HCT116 (cell line): ENCODE measurements around the gene SOBP. TPM values are rescaled to one million over a fixed set of nuclear protein-coding genes. Genes with fewer than 3 reads are reported as not detected.

ENCODE experiments used
- ATAC-seq: fragments of 200-7000 bp; cut with Tn5 transposase; 2 replicates; pipeline ENCODE4 v1.9.1; 2020; ENCODE audit warnings: mild to moderate bottlenecking, moderate library complexity
- BruUV-seq: library from RNA; stranded (reverse); fragments of 400-500 nt; replicated peaks from 2 replicates; lab custom pipeline; 2021; lab: Mats Ljungman, UMichigan
- CTCF ChIA-PET: fragments of 300-600 bp; sonication (Branson Sonifier 250); formaldehyde crosslinking; loops from one replicate; lab custom pipeline; 2021; ENCODE audit warnings: antibody characterized with exemption; lab: Charles Lee
- POLR2A ChIA-PET: fragments of 300-600, 350-600 bp; sonication (Branson Sonifier 250); formaldehyde crosslinking; loops from one replicate; lab custom pipeline; 2021; ENCODE audit warnings: antibody characterized with exemption; lab: Charles Lee
- RAD21 ChIA-PET, 2 experiments: fragments of 300-600 bp; sonication (Branson Sonifier 250); formaldehyde crosslinking; loops; one replicate each; lab custom pipeline; 2023; ENCODE audit warnings: low total read pairs in 2 of 2; ENCODE audit not compliant: uncharacterized antibody in 2 of 2, unreplicated experiment in 2 of 2, low non-redundant PET in 1 of 2; lab: Charles Lee
- DNase-seq: peaks from one replicate; pipeline ENCODE4 v3.0.0-alpha.2; 2010; ENCODE audit warnings: low read depth, low spot score
- H2AFZ ChIP-seq: fragments of 200-600 bp; shearing (Covaris generic), sonication (generic); 2 replicates; pipeline ENCODE4 v1.6.1; 2017; ENCODE audit warnings: low read depth, mixed run types, mixed read lengths, antibody characterized with exemption, low read length; ENCODE audit not compliant: poor library complexity, severe bottlenecking
- H3K27ac ChIP-seq: 2 replicates; pipeline ENCODE4 v1.5.1; 2012; ENCODE audit warnings: low read depth, low read length
- H3K27me3 ChIP-seq: fragments of 200-600 bp; sonication (generic); 2 replicates; pipeline ENCODE4 v1.6.1; 2016; ENCODE audit warnings: mixed run types, low read length, mixed read lengths; ENCODE audit not compliant: insufficient read depth
- H3K36me3 ChIP-seq, 2 experiments: fragments of 200-500 bp in 1 of 2; fragments of 200-600 bp in 1 of 2; sonication (Bioruptor generic) in 1 of 2; sonication (generic) in 1 of 2; 2 replicates each; pipeline versions ENCODE4 v1.5.1 to v1.6.1; 2014 to 2016; ENCODE audit warnings: low read length in 2 of 2, inconsistent platforms in 1 of 2, mixed read lengths in 1 of 2, mixed run types in 1 of 2; ENCODE audit not compliant: insufficient read depth in 2 of 2, control insufficient read depth in 1 of 2
- H3K4me1 ChIP-seq, 2 experiments: fragments of 200-600 bp in 1 of 2; sonication (generic) in 1 of 2; 2 replicates each; pipeline versions ENCODE4 v1.5.1 to v1.6.1; 2012 to 2017; ENCODE audit warnings: low read length in 2 of 2, inconsistent platforms in 1 of 2, mild to moderate bottlenecking in 1 of 2, mixed read lengths in 1 of 2, mixed run types in 1 of 2, moderate library complexity in 1 of 2; ENCODE audit not compliant: insufficient read depth in 2 of 2, control insufficient read depth in 1 of 2
- H3K4me2 ChIP-seq: fragments of 200-600 bp; sonication (generic); 2 replicates; pipeline ENCODE4 v1.6.1; 2017; ENCODE audit warnings: mixed run types, low read length, mixed read lengths
- H3K4me3 ChIP-seq, 2 experiments: fragments of 200-600 bp in 1 of 2; sonication (generic) in 1 of 2; replicated peaks in 1 of 2; 2 replicates each; pipeline ENCODE4 v1.5.1; 2011 to 2016; ENCODE audit warnings: low read length in 2 of 2, control low read depth in 1 of 2, low read depth in 1 of 2, mild to moderate bottlenecking in 1 of 2, mixed read lengths in 1 of 2, mixed run types in 1 of 2
- H3K79me2 ChIP-seq: fragments of 200-600 bp; sonication (generic); 2 replicates; pipeline ENCODE4 v1.6.1; 2017; ENCODE audit warnings: mild to moderate bottlenecking, mixed run types, low read length, moderate library complexity, mixed read lengths; ENCODE audit not compliant: insufficient read depth
- H3K9ac ChIP-seq: fragments of 200-600 bp; sonication (generic); 2 replicates; pipeline ENCODE4 v1.6.1; 2016; ENCODE audit warnings: low read length, mixed read lengths
- H3K9me2 ChIP-seq: fragments of 200-600 bp; sonication (generic), shearing (Covaris generic); 2 replicates; pipeline ENCODE4 v1.6.1; 2017; ENCODE audit warnings: mixed run types, mild to moderate bottlenecking, moderate library complexity; ENCODE audit not compliant: insufficient read depth
- H3K9me3 ChIP-seq, 2 experiments: fragments of 200-500 bp in 1 of 2; fragments of 200-600 bp in 1 of 2; sonication (Bioruptor generic) in 1 of 2; sonication (generic) in 1 of 2; 2 replicates each; pipeline ENCODE4 v1.6.1; 2014 to 2017; ENCODE audit warnings: low read length in 2 of 2, mixed read lengths in 2 of 2, inconsistent platforms in 1 of 2, low read depth in 1 of 2, mild to moderate bottlenecking in 1 of 2, mixed run types in 1 of 2, moderate library complexity in 1 of 2; ENCODE audit not compliant: control insufficient read depth in 1 of 2, insufficient read depth in 1 of 2
- H4K20me1 ChIP-seq: fragments of 200-600 bp; sonication (generic), shearing (Covaris generic); 2 replicates; pipeline ENCODE4 v1.6.1; 2017; ENCODE audit warnings: mixed run types, mild to moderate bottlenecking, moderate library complexity; ENCODE audit not compliant: insufficient read depth
- CTCF ChIP-seq, 3 experiments: fragments of 200-600 bp in 1 of 3; sonication (generic) in 1 of 3; IDR thresholded peaks in 2 of 3; conservative IDR thresholded peaks in 1 of 3; 2 replicates each; pipeline ENCODE4 v1.5.1; 2012 to 2017; ENCODE audit warnings: low read depth in 2 of 3, low read length in 2 of 3, antibody characterized with exemption in 1 of 3, borderline replicate concordance in 1 of 3, control low read depth in 1 of 3, mild to moderate bottlenecking in 1 of 3, mixed read lengths in 1 of 3, mixed run types in 1 of 3, moderate library complexity in 1 of 3; ENCODE audit not compliant: insufficient read depth in 1 of 3
- EGR1 ChIP-seq: IDR thresholded peaks from 2 replicates; pipeline ENCODE4 v1.6.1; 2012; ENCODE audit warnings: low read depth
- ELF1 ChIP-seq: IDR thresholded peaks from 2 replicates; pipeline ENCODE4 v1.6.1; 2012; ENCODE audit warnings: low read depth, borderline replicate concordance
- EZH2 ChIP-seq: fragments of 200-600 bp; sonication (generic); IDR thresholded peaks from 2 replicates; pipeline ENCODE4 v1.6.1; 2017; ENCODE audit warnings: antibody characterized with exemption, mixed run types
- JUND ChIP-seq: IDR thresholded peaks from 2 replicates; pipeline ENCODE4 v1.6.1; 2012
- POLR2AphosphoS5 ChIP-seq: IDR thresholded peaks from 2 replicates; pipeline ENCODE4 v1.6.1; 2011; ENCODE audit warnings: mild to moderate bottlenecking, low read depth, low read length, moderate library complexity
- RAD21 ChIP-seq: IDR thresholded peaks from 2 replicates; pipeline ENCODE4 v1.6.1; 2012; ENCODE audit warnings: low read depth, mild to moderate bottlenecking
- SP1 ChIP-seq: IDR thresholded peaks from 2 replicates; pipeline ENCODE4 v1.6.1; 2012; ENCODE audit warnings: low read depth
- TCF7L2 ChIP-seq: IDR thresholded peaks from 2 replicates; pipeline ENCODE4 v1.7.0; 2011; ENCODE audit warnings: borderline replicate concordance, inconsistent platforms; ENCODE audit not compliant: insufficient read depth, insufficient read length; ENCODE audit errors: extremely low read depth
- ZFX ChIP-seq: fragments of 450-650 bp; IDR thresholded peaks from 2 replicates; pipeline ENCODE4 v1.6.1; 2017
- ZNF274 ChIP-seq: fragments of 200-500 bp; sonication (Bioruptor generic); IDR thresholded peaks from 2 replicates; pipeline ENCODE4 v1.6.1; 2014; ENCODE audit warnings: mild to moderate bottlenecking, low read depth, low read length, inconsistent platforms
- intact Hi-C: fragments of 100-400 bp; cut with micrococcal nuclease; formaldehyde crosslinking; loops from 2 replicates; pipeline ENCODE4 v1.10.0; 2022
- total RNA-seq: library from RNA; stranded (reverse); gene quantifications from one replicate; pipeline ENCODE4 v1.2.1, GENCODE V29; 2021; ENCODE audit not compliant: unreplicated experiment
- TF ChIP-seq, protein P1 (sequence below): IDR thresholded peaks from 2 replicates; pipeline ENCODE4 v1.6.1; 2012; ENCODE audit warnings: low read depth
- TF ChIP-seq, protein P2 (sequence below): IDR thresholded peaks from 2 replicates; pipeline ENCODE4 v1.6.1; 2012

Gene SOBP
- total RNA-seq, 1 experiment from 2014 or later = 2.6 TPM

DNA sequence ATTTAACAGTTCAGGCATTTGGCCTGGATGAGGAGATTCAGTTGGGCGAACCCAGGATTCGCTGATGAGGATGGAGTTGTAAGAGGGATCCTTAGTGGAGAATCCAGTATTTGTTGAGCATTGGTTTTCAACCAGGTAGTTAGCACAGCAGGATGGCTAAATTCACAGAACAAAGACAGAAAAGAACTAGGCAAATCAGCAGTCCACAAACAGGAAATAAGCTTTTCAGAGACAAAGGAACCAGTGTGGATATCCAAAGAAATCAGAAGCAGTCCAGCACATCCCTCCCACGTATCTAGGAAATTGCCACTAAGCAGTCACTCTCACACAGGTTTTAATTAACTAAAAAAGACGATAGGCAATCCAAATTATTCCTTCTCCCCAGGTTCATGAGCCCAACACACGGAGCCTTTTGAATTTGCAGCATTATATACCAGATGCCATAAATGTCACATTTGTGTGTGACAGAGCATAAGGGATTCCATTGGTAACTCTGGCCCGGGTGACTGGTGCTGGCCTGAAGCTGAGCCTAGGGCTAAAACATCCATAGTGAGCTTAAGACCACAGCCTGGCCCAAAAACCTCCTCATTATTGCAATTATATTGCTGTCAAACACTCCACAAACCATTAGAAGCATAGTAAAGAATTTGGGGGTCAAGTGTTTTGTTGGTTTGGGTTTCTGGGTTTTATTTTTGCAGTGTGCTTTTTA is 131.5 kb downstream of the SOBP start:
- Histone ChIP-seq H3K36me3 (no peaks in the 10 kb centered on the region), H3K4me3 (no peak overlapping the region), H3K4me2 (no peak overlapping the region), H4K20me1 (no peaks in the 10 kb centered on the region), H3K4me1 (peaks cover 5 to 13% of the 10 kb centered on the region in 2 experiments; a peak in 3 of 4 replicates), H3K9me2 (no peaks in the 10 kb centered on the region), H3K9me3 (no peaks in the 10 kb centered on the region), H2AFZ (no peak overlapping the region), H3K79me2 (no peaks in the 10 kb centered on the region)
- intact Hi-C loops = no loop called here
- ATAC-seq = no peak
- no TSS peak for BruUV-seq
- RAD21 ChIA-PET = no interaction called here
- TF ChIP-seq, protein P1, sequence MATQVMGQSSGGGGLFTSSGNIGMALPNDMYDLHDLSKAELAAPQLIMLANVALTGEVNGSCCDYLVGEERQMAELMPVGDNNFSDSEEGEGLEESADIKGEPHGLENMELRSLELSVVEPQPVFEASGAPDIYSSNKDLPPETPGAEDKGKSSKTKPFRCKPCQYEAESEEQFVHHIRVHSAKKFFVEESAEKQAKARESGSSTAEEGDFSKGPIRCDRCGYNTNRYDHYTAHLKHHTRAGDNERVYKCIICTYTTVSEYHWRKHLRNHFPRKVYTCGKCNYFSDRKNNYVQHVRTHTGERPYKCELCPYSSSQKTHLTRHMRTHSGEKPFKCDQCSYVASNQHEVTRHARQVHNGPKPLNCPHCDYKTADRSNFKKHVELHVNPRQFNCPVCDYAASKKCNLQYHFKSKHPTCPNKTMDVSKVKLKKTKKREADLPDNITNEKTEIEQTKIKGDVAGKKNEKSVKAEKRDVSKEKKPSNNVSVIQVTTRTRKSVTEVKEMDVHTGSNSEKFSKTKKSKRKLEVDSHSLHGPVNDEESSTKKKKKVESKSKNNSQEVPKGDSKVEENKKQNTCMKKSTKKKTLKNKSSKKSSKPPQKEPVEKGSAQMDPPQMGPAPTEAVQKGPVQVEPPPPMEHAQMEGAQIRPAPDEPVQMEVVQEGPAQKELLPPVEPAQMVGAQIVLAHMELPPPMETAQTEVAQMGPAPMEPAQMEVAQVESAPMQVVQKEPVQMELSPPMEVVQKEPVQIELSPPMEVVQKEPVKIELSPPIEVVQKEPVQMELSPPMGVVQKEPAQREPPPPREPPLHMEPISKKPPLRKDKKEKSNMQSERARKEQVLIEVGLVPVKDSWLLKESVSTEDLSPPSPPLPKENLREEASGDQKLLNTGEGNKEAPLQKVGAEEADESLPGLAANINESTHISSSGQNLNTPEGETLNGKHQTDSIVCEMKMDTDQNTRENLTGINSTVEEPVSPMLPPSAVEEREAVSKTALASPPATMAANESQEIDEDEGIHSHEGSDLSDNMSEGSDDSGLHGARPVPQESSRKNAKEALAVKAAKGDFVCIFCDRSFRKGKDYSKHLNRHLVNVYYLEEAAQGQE = no peak
- TF ChIP-seq, protein P2, sequence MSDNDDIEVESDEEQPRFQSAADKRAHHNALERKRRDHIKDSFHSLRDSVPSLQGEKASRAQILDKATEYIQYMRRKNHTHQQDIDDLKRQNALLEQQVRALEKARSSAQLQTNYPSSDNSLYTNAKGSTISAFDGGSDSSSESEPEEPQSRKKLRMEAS = no peak
- TF ChIP-seq POLR2AphosphoS5 = no peak
- TF ChIP-seq CTCF (IDR thresholded peaks at IDR 0.05 in 2 of 3, conservative IDR thresholded peaks at IDR 0.05 in 1 of 3; ENCODE audit: borderline replicate concordance in 1 of 3, insufficient read depth in 1 of 3, low read depth in 2 of 3, low read length in 2 of 3) = no peak
- no peak for TF ChIP-seq RAD21
- no peak for TF ChIP-seq SP1
- no peak for TF ChIP-seq ELF1
- no peak for TF ChIP-seq EZH2
- TF ChIP-seq ZFX = no peak
- no peak for TF ChIP-seq EGR1
- TF ChIP-seq JUND = no peak
- TF ChIP-seq TCF7L2 = no peak
- TF ChIP-seq ZNF274 = no peak
- TF ChIP-seq, all 23 proteins: peak for 0
- Histone ChIP-seq H3K9ac (no peak overlapping the region), H3K27ac (no peak overlapping the region), H3K27me3 (no peaks in the 10 kb centered on the region)
- POLR2A ChIA-PET = no interaction called here
- no peak for DNase-seq
- CTCF ChIA-PET = no interaction called here
